ENCODE measurements around the gene STUM.

DNA sequence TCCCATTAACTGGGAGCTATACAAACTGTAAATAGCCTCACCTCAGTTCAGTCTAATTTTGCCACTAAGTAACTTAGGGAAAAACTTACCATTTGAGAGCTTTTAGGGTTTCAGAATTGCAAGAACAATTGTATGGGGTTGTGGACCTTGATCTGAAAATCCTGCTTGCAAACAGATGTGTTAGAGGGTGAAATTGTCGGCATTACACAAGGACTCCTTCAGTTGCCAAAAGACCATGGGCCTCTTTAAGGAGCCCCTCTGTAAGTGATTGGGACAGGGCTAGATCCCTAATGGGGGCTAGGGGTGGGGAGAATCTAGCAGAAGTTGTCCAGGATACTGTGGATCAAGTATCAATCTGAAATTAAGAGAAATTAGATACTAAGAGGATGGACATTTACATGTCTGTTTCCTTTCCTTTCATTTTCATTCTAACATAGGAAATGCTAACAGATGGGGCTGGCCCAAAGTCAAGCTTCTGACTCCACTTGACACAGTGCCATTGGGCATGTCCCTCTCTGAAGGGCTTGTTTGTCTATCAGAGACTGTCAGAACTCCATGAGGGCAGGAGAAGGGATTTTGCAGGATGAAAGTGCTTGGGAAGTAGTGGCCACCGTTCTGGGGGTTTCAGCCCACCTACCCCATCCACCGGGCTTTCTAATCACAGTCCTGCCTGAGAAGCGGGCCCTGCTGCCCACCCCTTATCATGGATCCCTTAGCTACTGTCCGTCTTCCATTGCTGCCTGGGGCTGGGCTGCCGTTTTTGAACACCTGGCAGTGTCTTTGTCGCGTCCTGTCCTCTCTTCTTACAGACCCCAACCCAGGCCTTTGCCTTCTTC is 54.7 kb downstream of the STUM start:
- no peak for TF ChIP-seq CTCF (IDR thresholded peaks at IDR 0.05)
- no peak for TF ChIP-seq POLR2AphosphoS5 (IDR thresholded peaks at IDR 0.05; ENCODE audit: insufficient read depth in 1 of 2, low read depth in 1 of 2)
- TF ChIP-seq POLR2A (IDR thresholded peaks at IDR 0.05): no peak
